ENCODE measurements around the gene MRPS10. TPM values are rescaled to one million over a fixed set of nuclear protein-coding genes. Genes with fewer than 3 reads are reported as not detected.

Gene MRPS10
- total RNA-seq, 1 experiment from 2014 or later: 62.1 TPM

DNA sequence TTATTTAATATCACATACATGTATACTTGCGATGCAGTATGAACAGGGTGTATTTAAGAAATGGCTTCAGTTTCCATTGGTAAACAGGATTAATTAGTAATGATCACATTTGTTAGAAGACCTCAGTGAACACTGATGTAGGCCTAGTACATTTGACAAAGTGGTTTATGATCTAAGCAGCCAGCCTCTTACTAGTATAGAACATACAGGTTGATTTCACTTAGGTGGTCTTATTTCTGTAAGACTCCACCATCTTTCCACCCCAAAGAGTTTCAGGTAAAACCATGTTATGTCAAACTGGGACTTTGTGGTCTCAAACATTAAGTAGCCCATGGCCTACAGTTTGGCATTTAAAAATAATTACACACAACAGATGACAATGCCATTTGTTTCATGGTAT, 20.2 kb upstream of the MRPS10 start:
- ChIA-PET RAD21 (ENCODE audit: low non-redundant PET in 1 of 2, low total read pairs in 2 of 2, uncharacterized antibody in 2 of 2, unreplicated experiment in 2 of 2) (no interaction called here), POLR2A (no interaction called here), CTCF (no interaction called here)
- no peak overlapping the region for H2AFZ ChIP-seq (ENCODE audit: low read depth, low read length, poor library complexity, severe bottlenecking)
- H3K4me2 ChIP-seq (ENCODE audit: low read length): no peak overlapping the region
- no peak overlapping the region for H3K9ac ChIP-seq (ENCODE audit: low read length)
- no peak overlapping the region for H3K4me3 ChIP-seq (replicated peaks in 1 of 2; ENCODE audit: low read depth in 1 of 2, low read length in 2 of 2)
- TF ChIP-seq EGR1 (IDR thresholded peaks at IDR 0.05; ENCODE audit: low read depth) (no peak), CBX3 (IDR thresholded peaks at IDR 0.05; ENCODE audit: low read depth) (no peak), POLR2A (IDR thresholded peaks at IDR 0.05; ENCODE audit: borderline replicate concordance, extremely low read depth, insufficient read depth, insufficient read length) (no peak), SRF (IDR thresholded peaks at IDR 0.05; ENCODE audit: low read depth) (no peak), FOSL1 (IDR thresholded peaks at IDR 0.05; ENCODE audit: low read depth) (no peak), ELF1 (IDR thresholded peaks at IDR 0.05; ENCODE audit: borderline replicate concordance, low read depth) (no peak), JUND (IDR thresholded peaks at IDR 0.05) (no peak), TCF7L2 (IDR thresholded peaks at IDR 0.05; ENCODE audit: borderline replicate concordance, extremely low read depth, insufficient read depth, insufficient read length) (no peak), RAD21 (IDR thresholded peaks at IDR 0.05; ENCODE audit: low read depth) (no peak), MAX (IDR thresholded peaks at IDR 0.05) (no peak), POLR2AphosphoS5 (IDR thresholded peaks at IDR 0.05; ENCODE audit: low read depth, low read length) (no peak), ZBTB33 (IDR thresholded peaks at IDR 0.05; ENCODE audit: extremely low read depth, insufficient replicate concordance, low read length) (no peak), YY1 (IDR thresholded peaks at IDR 0.05; ENCODE audit: extremely low read depth, insufficient replicate concordance, low read depth, low read length) (no peak), ZNF274 (IDR thresholded peaks at IDR 0.05; ENCODE audit: low read depth, low read length) (no peak), SP1 (IDR thresholded peaks at IDR 0.05; ENCODE audit: low read depth) (no peak), SIN3A (IDR thresholded peaks at IDR 0.05; ENCODE audit: low read depth) (no peak), EZH2phosphoT487 (IDR thresholded peaks at IDR 0.05; ENCODE audit: borderline replicate concordance) (no peak)
- TF ChIP-seq, protein P1, sequence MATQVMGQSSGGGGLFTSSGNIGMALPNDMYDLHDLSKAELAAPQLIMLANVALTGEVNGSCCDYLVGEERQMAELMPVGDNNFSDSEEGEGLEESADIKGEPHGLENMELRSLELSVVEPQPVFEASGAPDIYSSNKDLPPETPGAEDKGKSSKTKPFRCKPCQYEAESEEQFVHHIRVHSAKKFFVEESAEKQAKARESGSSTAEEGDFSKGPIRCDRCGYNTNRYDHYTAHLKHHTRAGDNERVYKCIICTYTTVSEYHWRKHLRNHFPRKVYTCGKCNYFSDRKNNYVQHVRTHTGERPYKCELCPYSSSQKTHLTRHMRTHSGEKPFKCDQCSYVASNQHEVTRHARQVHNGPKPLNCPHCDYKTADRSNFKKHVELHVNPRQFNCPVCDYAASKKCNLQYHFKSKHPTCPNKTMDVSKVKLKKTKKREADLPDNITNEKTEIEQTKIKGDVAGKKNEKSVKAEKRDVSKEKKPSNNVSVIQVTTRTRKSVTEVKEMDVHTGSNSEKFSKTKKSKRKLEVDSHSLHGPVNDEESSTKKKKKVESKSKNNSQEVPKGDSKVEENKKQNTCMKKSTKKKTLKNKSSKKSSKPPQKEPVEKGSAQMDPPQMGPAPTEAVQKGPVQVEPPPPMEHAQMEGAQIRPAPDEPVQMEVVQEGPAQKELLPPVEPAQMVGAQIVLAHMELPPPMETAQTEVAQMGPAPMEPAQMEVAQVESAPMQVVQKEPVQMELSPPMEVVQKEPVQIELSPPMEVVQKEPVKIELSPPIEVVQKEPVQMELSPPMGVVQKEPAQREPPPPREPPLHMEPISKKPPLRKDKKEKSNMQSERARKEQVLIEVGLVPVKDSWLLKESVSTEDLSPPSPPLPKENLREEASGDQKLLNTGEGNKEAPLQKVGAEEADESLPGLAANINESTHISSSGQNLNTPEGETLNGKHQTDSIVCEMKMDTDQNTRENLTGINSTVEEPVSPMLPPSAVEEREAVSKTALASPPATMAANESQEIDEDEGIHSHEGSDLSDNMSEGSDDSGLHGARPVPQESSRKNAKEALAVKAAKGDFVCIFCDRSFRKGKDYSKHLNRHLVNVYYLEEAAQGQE (IDR thresholded peaks at IDR 0.05; ENCODE audit: low read depth): no peak
- peaks cover 17 to 20% of the 10 kb centered on the region in 2 experiments for H3K4me1 ChIP-seq (ENCODE audit: control insufficient read depth in 1 of 2, insufficient read depth in 2 of 2, low read length in 2 of 2)
- no peak overlapping the region for H3K27ac ChIP-seq (ENCODE audit: low read depth, low read length)
- no peaks in the 10 kb centered on the region for H3K9me2 ChIP-seq (ENCODE audit: insufficient read depth)
- no peaks in the 10 kb centered on the region for H3K9me3 ChIP-seq (ENCODE audit: control insufficient read depth in 1 of 2, insufficient read depth in 1 of 2, low read depth in 1 of 2, low read length in 2 of 2)
- intact Hi-C loops (cut with micrococcal nuclease): no loop called here
- no peaks in the 10 kb centered on the region for H4K20me1 ChIP-seq (ENCODE audit: insufficient read depth)
- H3K36me3 ChIP-seq (ENCODE audit: control insufficient read depth in 1 of 2, insufficient read depth in 2 of 2, low read length in 2 of 2): 0 out of 4 replicates have a peak, but pooled peaks cover 0 to 7% of the 10 kb centered on the region in 2 experiments
- H3K79me2 ChIP-seq (ENCODE audit: insufficient read depth, low read length): no peaks in the 10 kb centered on the region
- DNase-seq (ENCODE audit: low read depth, low spot score) (no peak), ATAC-seq (no peak)
- H3K27me3 ChIP-seq (ENCODE audit: insufficient read depth, low read length): no peaks in the 10 kb centered on the region
- no TSS peak for BruUV-seq (replicated peaks)
